ENCODE measurements around the gene OR6J1. TPM values are rescaled to one million over a fixed set of nuclear protein-coding genes. Genes with fewer than 3 reads are reported as not detected.

OR6J1 gene
- total RNA-seq, 1 donor: not detected

- Histone ChIP-seq H3K4me1 (ENCODE audit: insufficient read depth, low read length) (peaks cover 42% of the 10 kb centered on the region), H3K79me2 (ENCODE audit: insufficient read depth, low read length) (no peaks in the 10 kb centered on the region), H2AFZ (ENCODE audit: low read length) (no peak overlapping the region), H3K4me2 (ENCODE audit: insufficient read depth, low read length) (no peak overlapping the region), H3K4me3 (ENCODE audit: insufficient read depth, low read length) (no peak overlapping the region), H4K20me1 (ENCODE audit: insufficient read depth, low read length) (no peaks in the 10 kb centered on the region), H3K27me3 (ENCODE audit: insufficient read depth, low read length) (no peaks in the 10 kb centered on the region), H3K9me3 (ENCODE audit: low read depth, low read length) (no peaks in the 10 kb centered on the region), H3K36me3 (ENCODE audit: insufficient read depth, low read length) (no peaks in the 10 kb centered on the region), H3K27ac (ENCODE audit: low read depth, low read length) (no peak overlapping the region)
- no peak for DNase-seq (ENCODE audit: insufficient read length, low spot score, missing footprints)
- TF ChIP-seq CTCF (IDR thresholded peaks at IDR 0.05; ENCODE audit: extremely low read depth, low read depth, low read length): no peak
Observed at GRCh38 chr14:22650960-22651521, 6.9 kb upstream of the OR6J1 start.

- Histone ChIP-seq H3K27me3 (ENCODE audit: insufficient read depth, low read length) (no peaks in the 10 kb centered on the region), H3K27ac (ENCODE audit: low read depth, low read length) (peak overlapping the region; percentile 60), H3K9me3 (ENCODE audit: low read depth, low read length) (no peaks in the 10 kb centered on the region), H3K36me3 (ENCODE audit: insufficient read depth, low read length) (no peaks in the 10 kb centered on the region), H3K4me2 (ENCODE audit: insufficient read depth, low read length) (peak overlapping the region; percentile 46), H3K4me1 (ENCODE audit: insufficient read depth, low read length) (peaks cover 45% of the 10 kb centered on the region), H3K79me2 (ENCODE audit: insufficient read depth, low read length) (no peaks in the 10 kb centered on the region), H4K20me1 (ENCODE audit: insufficient read depth, low read length) (no peaks in the 10 kb centered on the region), H2AFZ (ENCODE audit: low read length) (peak overlapping the region; percentile 52), H3K4me3 (ENCODE audit: insufficient read depth, low read length) (no peak overlapping the region)
- no peak for TF ChIP-seq CTCF (IDR thresholded peaks at IDR 0.05; ENCODE audit: extremely low read depth, low read depth, low read length)
- peak; percentile 84 for DNase-seq (ENCODE audit: insufficient read length, low spot score, missing footprints)
Observed at GRCh38 chr14:22650046-22650739, 6.0 kb upstream of the OR6J1 start.

GRCh38 chr14:22648506-22648905, 4.4 kb upstream of the OR6J1 start:
- Histone ChIP-seq H3K79me2 (ENCODE audit: insufficient read depth, low read length) (no peaks in the 10 kb centered on the region), H3K4me2 (ENCODE audit: insufficient read depth, low read length) (no peak overlapping the region), H4K20me1 (ENCODE audit: insufficient read depth, low read length) (no peaks in the 10 kb centered on the region), H3K36me3 (ENCODE audit: insufficient read depth, low read length) (no peaks in the 10 kb centered on the region), H3K27me3 (ENCODE audit: insufficient read depth, low read length) (peaks cover 12% of the 10 kb centered on the region), H3K27ac (ENCODE audit: low read depth, low read length) (peak overlapping the region; percentile 4), H3K4me3 (ENCODE audit: insufficient read depth, low read length) (no peak overlapping the region), H3K4me1 (ENCODE audit: insufficient read depth, low read length) (peaks cover 45% of the 10 kb centered on the region), H2AFZ (ENCODE audit: low read length) (peak overlapping the region; percentile 26), H3K9me3 (ENCODE audit: low read depth, low read length) (no peaks in the 10 kb centered on the region)
- peak; percentile 83 for DNase-seq (ENCODE audit: insufficient read length, low spot score, missing footprints)
- no peak for TF ChIP-seq CTCF (IDR thresholded peaks at IDR 0.05; ENCODE audit: extremely low read depth, low read depth, low read length)

- peaks cover 41% of the 10 kb centered on the region for H3K4me1 ChIP-seq (ENCODE audit: insufficient read depth, low read length)
- no peak overlapping the region for H3K4me3 ChIP-seq (ENCODE audit: insufficient read depth, low read length)
- peak; percentile 92 for DNase-seq (ENCODE audit: insufficient read length, low spot score, missing footprints)
- no peak for TF ChIP-seq CTCF (IDR thresholded peaks at IDR 0.05; ENCODE audit: extremely low read depth, low read depth, low read length)
- no peaks in the 10 kb centered on the region for H3K9me3 ChIP-seq (ENCODE audit: low read depth, low read length)
- H3K79me2 ChIP-seq (ENCODE audit: insufficient read depth, low read length): no peaks in the 10 kb centered on the region
- peaks cover 12% of the 10 kb centered on the region for H3K27me3 ChIP-seq (ENCODE audit: insufficient read depth, low read length)
- H2AFZ ChIP-seq (ENCODE audit: low read length): no peak overlapping the region
- H3K4me2 ChIP-seq (ENCODE audit: insufficient read depth, low read length): peak overlapping the region; percentile 54
- no peaks in the 10 kb centered on the region for H4K20me1 ChIP-seq (ENCODE audit: insufficient read depth, low read length)
- peak overlapping the region; percentile 91 for H3K27ac ChIP-seq (ENCODE audit: low read depth, low read length)
- H3K36me3 ChIP-seq (ENCODE audit: insufficient read depth, low read length): no peaks in the 10 kb centered on the region
Observed at GRCh38 chr14:22646570-22647254, 2.6 kb upstream of the OR6J1 start.
